H1 (cell line): ENCODE measurements around the gene LRP5. TPM values are rescaled to one million over a fixed set of nuclear protein-coding genes. Genes with fewer than 3 reads are reported as not detected.

Experiments
- CTCF ChIA-PET: fragments of 300-600 bp; sonication (Branson Sonifier 250); formaldehyde crosslinking; loops from one replicate; lab custom pipeline; 2021; ENCODE audit not compliant: partially characterized antibody; lab: Charles Lee
- POLR2A ChIA-PET: fragments of 300-600 bp; sonication (Branson Sonifier 250); formaldehyde crosslinking; loops from one replicate; lab custom pipeline; 2021; ENCODE audit warnings: inconsistent platforms; ENCODE audit not compliant: partially characterized antibody; lab: Charles Lee
- DNase-seq, 2 experiments: peaks; one replicate each; pipeline versions ENCODE4 v3.0.0 to v3.0.0-alpha.2; 2010 to 2022; ENCODE audit warnings: low spot score in 2 of 2, low read depth in 1 of 2, mixed read lengths in 1 of 2
- FAIRE-seq: peaks from 2 replicates; lab custom pipeline; 2011; peaks lifted over from hg19 to GRCh38; lab: Jason Lieb, UNC
- H2AFZ ChIP-seq: 2 replicates; pipeline ENCODE4 v1.8.1; 2012; ENCODE audit warnings: low read length, inconsistent platforms
- H2AK5ac ChIP-seq: 2 replicates; pipeline ENCODE4 v1.6.1; 2013; ENCODE audit warnings: low read depth, low read length
- H2BK120ac ChIP-seq: replicated peaks from 2 replicates; pipeline ENCODE3; 2013; ENCODE audit warnings: low read depth, low read length, inconsistent platforms
- H2BK12ac ChIP-seq: 2 replicates; pipeline ENCODE4 v1.6.1; 2013; ENCODE audit warnings: low read depth, low read length
- H2BK15ac ChIP-seq: 2 replicates; pipeline ENCODE4 v1.6.1; 2013; ENCODE audit warnings: low read length
- H2BK20ac ChIP-seq: 2 replicates; pipeline ENCODE4 v1.6.1; 2013; ENCODE audit warnings: low read length
- H2BK5ac ChIP-seq: 2 replicates; pipeline ENCODE4 v1.6.1; 2013; ENCODE audit warnings: low read depth, low read length
- H3K14ac ChIP-seq: 2 replicates; pipeline ENCODE4 v1.6.1; 2013; ENCODE audit warnings: inconsistent platforms; ENCODE audit not compliant: insufficient read length
- H3K18ac ChIP-seq: 2 replicates; pipeline ENCODE4 v1.6.1; 2013; ENCODE audit warnings: low read length; ENCODE audit errors: extremely low read depth
- H3K23ac ChIP-seq: 2 replicates; pipeline ENCODE4 v1.6.1; 2013; ENCODE audit warnings: inconsistent platforms; ENCODE audit not compliant: insufficient read length
- H3K23me2 ChIP-seq: 2 replicates; pipeline ENCODE4 v1.6.1; 2013; ENCODE audit warnings: low read depth, low read length
- H3K27ac ChIP-seq: 2 replicates; pipeline ENCODE4 v1.6.1; 2011; ENCODE audit warnings: low read depth, low read length, inconsistent platforms
- H3K27me3 ChIP-seq, 4 experiments: replicated peaks in 1 of 4; 1 replicate in 1 of 4; 2 replicates in 3 of 4; pipeline versions ENCODE4 v1.6.1 to v1.8.1; 2011 to 2013; ENCODE audit warnings: low read length in 3 of 4, mild to moderate bottlenecking in 3 of 4, inconsistent platforms in 2 of 4, mixed read lengths in 2 of 4, moderate library complexity in 1 of 4; ENCODE audit not compliant: control insufficient read depth in 3 of 4, insufficient read depth in 3 of 4; ENCODE audit errors: extremely low read depth in 1 of 4
- H3K36me3 ChIP-seq, 4 experiments: 2 replicates each; pipeline versions ENCODE4 v1.6.1 to v1.8.1; 2011 to 2013; ENCODE audit warnings: mild to moderate bottlenecking in 4 of 4, low read length in 3 of 4, moderate library complexity in 2 of 4, control low read depth in 1 of 4, inconsistent platforms in 1 of 4; ENCODE audit not compliant: insufficient read depth in 4 of 4, control insufficient read depth in 2 of 4
- H3K4ac ChIP-seq: replicated peaks from 2 replicates; pipeline ENCODE3; 2013; ENCODE audit warnings: low read length, low read depth, mixed read lengths, inconsistent platforms; ENCODE audit not compliant: insufficient read length
- H3K4me1 ChIP-seq, 4 experiments: replicated peaks in 1 of 4; 1 replicate in 1 of 4; 2 replicates in 3 of 4; pipeline versions ENCODE4 v1.6.1 to v1.8.1; 2011 to 2013; ENCODE audit warnings: low read length in 3 of 4, inconsistent platforms in 2 of 4, mixed read lengths in 1 of 4; ENCODE audit not compliant: insufficient read depth in 4 of 4, control insufficient read depth in 3 of 4
- H3K4me2 ChIP-seq, 2 experiments: 2 replicates each; pipeline versions ENCODE4 v1.6.1 to v1.8.1; 2011 to 2013; ENCODE audit warnings: low read depth in 2 of 2, low read length in 2 of 2, control low read depth in 1 of 2, inconsistent platforms in 1 of 2, mild to moderate bottlenecking in 1 of 2; ENCODE audit not compliant: insufficient read depth in 1 of 2
- H3K4me3 ChIP-seq, 4 experiments: fragments of 200-600, 300-600 bp in 1 of 4; sonication (generic), shearing (Covaris generic), sonication (Bioruptor Twin) in 1 of 4; 2 replicates each; pipeline versions ENCODE4 v1.5.1 to v1.8.1; 2011 to 2016; ENCODE audit warnings: low read length in 4 of 4, low read depth in 3 of 4, control low read depth in 2 of 4, inconsistent platforms in 2 of 4, mild to moderate bottlenecking in 2 of 4, mixed read lengths in 1 of 4, moderate library complexity in 1 of 4; ENCODE audit not compliant: insufficient read depth in 2 of 4; ENCODE audit errors: extremely low read depth in 1 of 4
- H3K56ac ChIP-seq: replicated peaks from 2 replicates; pipeline ENCODE3; 2013; ENCODE audit warnings: low read depth, mild to moderate bottlenecking, mixed read lengths, low read length, inconsistent platforms; ENCODE audit not compliant: insufficient read length
- H3K79me1 ChIP-seq: 2 replicates; pipeline ENCODE4 v1.6.1; 2013; ENCODE audit warnings: low read depth, low read length, control low read depth
- H3K79me2 ChIP-seq, 2 experiments: 2 replicates each; pipeline versions ENCODE4 v1.6.1 to v1.8.1; 2012 to 2013; ENCODE audit warnings: low read length in 2 of 2, mild to moderate bottlenecking in 2 of 2, inconsistent platforms in 1 of 2; ENCODE audit not compliant: insufficient read depth in 2 of 2, control insufficient read depth in 1 of 2
- H3K9ac ChIP-seq, 4 experiments: replicated peaks in 1 of 4; 1 replicate in 1 of 4; 2 replicates in 3 of 4; pipeline versions ENCODE4 v1.6.1 to v1.8.1; 2011 to 2013; ENCODE audit warnings: low read depth in 3 of 4, low read length in 3 of 4, control low read depth in 2 of 4, mild to moderate bottlenecking in 2 of 4, moderate library complexity in 2 of 4, inconsistent platforms in 1 of 4; ENCODE audit errors: extremely low read depth in 1 of 4
- H3K9me3 ChIP-seq, 2 experiments: 2 replicates each; pipeline versions ENCODE4 v1.6.1 to v1.8.1; 2012 to 2013; ENCODE audit warnings: mild to moderate bottlenecking in 2 of 2, moderate library complexity in 2 of 2, control low read depth in 1 of 2, inconsistent platforms in 1 of 2, low read depth in 1 of 2, low read length in 1 of 2, mixed read lengths in 1 of 2; ENCODE audit not compliant: insufficient read depth in 2 of 2
- H4K20me1 ChIP-seq, 2 experiments: replicated peaks in 1 of 2; 2 replicates each; pipeline versions ENCODE3 to v1.8.1; 2011 to 2013; ENCODE audit warnings: inconsistent platforms in 2 of 2, low read length in 2 of 2, mild to moderate bottlenecking in 1 of 2; ENCODE audit not compliant: insufficient read depth in 2 of 2, control insufficient read depth in 1 of 2
- H4K5ac ChIP-seq: 2 replicates; pipeline ENCODE4 v1.6.1; 2013; ENCODE audit warnings: low read length, low read depth, mixed read lengths, inconsistent platforms; ENCODE audit not compliant: insufficient read length
- H4K8ac ChIP-seq: 2 replicates; pipeline ENCODE4 v1.8.0; 2013; ENCODE audit warnings: mild to moderate bottlenecking, moderate library complexity, low read length, inconsistent platforms; ENCODE audit not compliant: insufficient read depth; ENCODE audit errors: extremely low read depth
- H4K91ac ChIP-seq: replicated peaks from 2 replicates; pipeline ENCODE3; 2013; ENCODE audit warnings: low read length, mixed read lengths, inconsistent platforms; ENCODE audit not compliant: insufficient read length
- ASH2L ChIP-seq: fragments of 200-600, 300-600 bp; sonication (generic); IDR thresholded peaks from one replicate; pipeline ENCODE4 v1.7.1; 2017; ENCODE audit warnings: low read length
- HDAC2 ChIP-seq, 2 experiments: fragments of 300-600 bp in 1 of 2; sonication (generic) in 1 of 2; IDR thresholded peaks; 2 replicates each; pipeline ENCODE4 v1.6.1; 2011 to 2012; ENCODE audit warnings: low read depth in 2 of 2, low read length in 2 of 2, mild to moderate bottlenecking in 2 of 2, moderate library complexity in 2 of 2, borderline replicate concordance in 1 of 2, inconsistent platforms in 1 of 2
- NANOG ChIP-seq: IDR thresholded peaks from 2 replicates; pipeline ENCODE4 v1.6.1; 2011; ENCODE audit warnings: low read length, low read depth, mild to moderate bottlenecking, inconsistent platforms; ENCODE audit not compliant: insufficient read depth, poor library complexity, severe bottlenecking
- NRF1 ChIP-seq: IDR thresholded peaks from 2 replicates; pipeline ENCODE4 v1.6.1; 2011; ENCODE audit warnings: mild to moderate bottlenecking, low read depth, low read length, improper control_type of control experiment
- SAP30 ChIP-seq: fragments of 300-600 bp; sonication (generic); IDR thresholded peaks from 2 replicates; pipeline ENCODE4 v1.7.1; 2012; ENCODE audit warnings: low read length, moderate library complexity, mild to moderate bottlenecking, inconsistent platforms; ENCODE audit not compliant: insufficient read depth, insufficient replicate concordance
- SIX5 ChIP-seq: IDR thresholded peaks from 2 replicates; pipeline ENCODE4 v1.6.1; 2011; ENCODE audit warnings: mild to moderate bottlenecking, low read depth, low read length
- TEAD4 ChIP-seq: IDR thresholded peaks from 2 replicates; pipeline ENCODE4 v1.6.1; 2012; ENCODE audit warnings: low read depth, low read length, inconsistent platforms, mixed read lengths
- YY1 ChIP-seq: IDR thresholded peaks from 2 replicates; pipeline ENCODE4 v1.6.1; 2011; ENCODE audit warnings: low read depth, mild to moderate bottlenecking, low read length
- WGBS, 2 experiments: shearing (Covaris generic) in 1 of 2; methylation state at CpG; one replicate each; pipeline versions ENCODE4 v1.1.6 to v1.1.7; 2013 to 2015; ENCODE audit warnings: low lambda C conversion rate in 2 of 2, mixed read lengths in 2 of 2, inconsistent platforms in 1 of 2, low coverage in 1 of 2, missing lambda C conversion rate in 1 of 2; ENCODE audit not compliant: insufficient replicate concordance in 2 of 2, insufficient coverage in 1 of 2, insufficient read length in 1 of 2; ENCODE audit errors: extremely low coverage in 1 of 2, missing lambda C conversion rate in 1 of 2; 5-methylcytosine and 5-hydroxymethylcytosine counted together
- polyA plus RNA-seq, 7 experiments: library from polyadenylated mRNA; depleted of rRNA in 3 of 7; stranded (reverse) in 5 of 7; unstranded in 2 of 7; fragments of >200 nt in 5 of 7; fragments of 200-250 nt in 2 of 7; gene quantifications; 1 replicate in 5 of 7; 2 replicates in 1 of 7; 4 replicates in 1 of 7; pipeline versions ENCODE4 v1.2.1 to v1.2.3, GENCODE V29; 2011 to 2013; ENCODE audit warnings: missing spikeins in 2 of 7, mixed read lengths in 2 of 7
- total RNA-seq: library from RNA; stranded (reverse); fragmentation: NEBNext Ultra II Directional; extraction: Animal tissue kit (Norgen Biotek cat#: 25700); gene quantifications from 2 replicates; pipeline ENCODE4 v1.2.1, GENCODE V29; 2021
- TF ChIP-seq, protein P1 (sequence below): IDR thresholded peaks from 2 replicates; pipeline ENCODE4 v1.6.1; 2011; ENCODE audit warnings: low read length, improper control_type of control experiment

Gene LRP5
- total and polyA plus RNA-seq, 2 of the 8 experiments (the other 6 are each of a cell fraction or from before 2014, with no cell fraction given) = 19.0 to 38.9 TPM

DNA sequence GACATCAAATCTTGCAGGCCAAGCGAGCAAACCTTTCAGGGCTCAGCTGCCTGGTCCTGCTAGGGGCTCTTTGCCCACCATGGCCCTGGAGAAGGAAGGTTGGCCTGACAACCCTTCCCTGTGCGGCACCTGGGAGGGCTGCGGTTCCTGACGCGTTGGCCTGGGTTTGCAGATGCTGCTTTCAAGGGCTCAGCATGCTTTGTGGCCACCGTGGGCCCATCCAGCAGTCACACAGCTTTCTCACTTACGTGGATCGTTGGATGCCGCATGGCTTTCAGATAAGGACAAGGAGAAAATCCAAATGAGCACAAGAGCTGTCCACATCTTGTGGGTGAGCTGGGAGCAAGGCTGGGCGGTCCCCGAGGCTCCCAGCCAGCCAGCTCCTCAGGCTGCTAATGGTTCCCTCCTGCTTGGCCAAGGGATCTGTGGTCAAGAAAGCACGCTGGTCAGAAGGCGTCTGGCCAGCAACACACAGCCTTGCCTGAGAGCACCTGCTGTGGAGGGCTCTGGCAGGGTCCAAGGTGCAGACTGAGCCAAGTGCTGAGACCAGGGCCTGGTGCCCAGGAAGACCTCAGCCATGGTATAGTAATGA lies 48.9 kb upstream of the LRP5 start:
- H4K20me1 ChIP-seq = peaks cover 4 to 10% of the 10 kb centered on the region in 2 experiments

More for the DNA sequence above, 48.9 kb upstream of the LRP5 start:
- Histone ChIP-seq H2BK12ac (no peak overlapping the region), H3K9ac (no peak overlapping the region), H3K14ac (no peak overlapping the region)
- TF ChIP-seq HDAC2 (IDR thresholded peaks at IDR 0.05; ENCODE audit: borderline replicate concordance in 1 of 2, low read depth in 2 of 2, low read length in 2 of 2) (no peak), NRF1 (no peak), ASH2L (no peak), SIX5 (no peak), NANOG (no peak), YY1 (no peak), SAP30 (no peak), TEAD4 (no peak)
- TF ChIP-seq, protein P1, sequence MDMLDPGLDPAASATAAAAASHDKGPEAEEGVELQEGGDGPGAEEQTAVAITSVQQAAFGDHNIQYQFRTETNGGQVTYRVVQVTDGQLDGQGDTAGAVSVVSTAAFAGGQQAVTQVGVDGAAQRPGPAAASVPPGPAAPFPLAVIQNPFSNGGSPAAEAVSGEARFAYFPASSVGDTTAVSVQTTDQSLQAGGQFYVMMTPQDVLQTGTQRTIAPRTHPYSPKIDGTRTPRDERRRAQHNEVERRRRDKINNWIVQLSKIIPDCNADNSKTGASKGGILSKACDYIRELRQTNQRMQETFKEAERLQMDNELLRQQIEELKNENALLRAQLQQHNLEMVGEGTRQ = no peak
- TF ChIP-seq, all 59 proteins: peak for 0
- no peak overlapping the region for H3K18ac ChIP-seq
- no peak overlapping the region for H2BK15ac ChIP-seq
- no peak overlapping the region for H3K4me3 ChIP-seq
- no peak overlapping the region for H4K91ac ChIP-seq
- no peak overlapping the region for H3K56ac ChIP-seq
- ChIA-PET CTCF (interaction anchor here (1.3 kb wide), 1 partner anchor 39 kb away, joined by 3 read pairs; no protein-coding TSS in a partner anchor), POLR2A (interaction anchor here (1.4 kb wide), 1 partner anchor 9 kb away, joined by 3 read pairs; no protein-coding TSS in a partner anchor)
- H3K4me1 ChIP-seq = 0 out of 7 replicates have a peak, but pooled peaks cover 0 to 2% (median 0%) of the 10 kb centered on the region in 4 experiments
- no peak overlapping the region for H2BK5ac ChIP-seq
- peaks cover 3% of the 10 kb centered on the region; the same call in 1 of the 2 replicates for H3K79me1 ChIP-seq
- H3K4me2 ChIP-seq = no peak overlapping the region
- peaks cover 0 to under 1% (median 0%) of the 10 kb centered on the region in 4 experiments; a peak in 2 of 7 replicates for H3K27me3 ChIP-seq
- no peak overlapping the region for H2BK120ac ChIP-seq
- H2BK20ac ChIP-seq = no peak overlapping the region
- no peak overlapping the region for H2AFZ ChIP-seq
- no peaks in the 10 kb centered on the region for H3K79me2 ChIP-seq
- H3K4ac ChIP-seq = no peak overlapping the region
- no peak overlapping the region for H3K23ac ChIP-seq
- no peak overlapping the region for H2AK5ac ChIP-seq
- DNase-seq = no peak
- H4K8ac ChIP-seq = no peak overlapping the region
- peaks cover 6% of the 10 kb centered on the region; the same call in 1 of the 2 replicates for H3K23me2 ChIP-seq
- no peaks in the 10 kb centered on the region for H3K9me3 ChIP-seq
- H3K27ac ChIP-seq = no peak overlapping the region
- no peak for FAIRE-seq
- WGBS, 2 experiments = 92% methylated on average over 13 of the region's 13 CpGs; no CpG with 5 or more reads in 1 of the 2 experiments
- peaks cover 16 to 52% (median 37%) of the 10 kb centered on the region in 4 experiments for H3K36me3 ChIP-seq
- no peak overlapping the region for H4K5ac ChIP-seq
